B cell (primary cell): ENCODE measurements around the gene SSU72. TPM values are rescaled to one million over a fixed set of nuclear protein-coding genes. Genes with fewer than 3 reads are reported as not detected.

ENCODE experiments used
- ATAC-seq: fragments of 200-7000 bp; cut with Tn5 transposase; one replicate; pipeline ENCODE4 v1.10.0; 2021; ENCODE audit warnings: low read depth, mild to moderate bottlenecking, moderate number of reproducible peaks, moderate library complexity
- CTCF ChIA-PET: fragments of 350-600 bp; sonication (Branson Sonifier 250); formaldehyde crosslinking; loops from one replicate; lab custom pipeline; 2021; ENCODE audit warnings: antibody characterized with exemption, inconsistent platforms; lab: Charles Lee
- POLR2A ChIA-PET: fragments of 350-600 bp; sonication (Branson Sonifier 250); formaldehyde crosslinking; loops from one replicate; lab custom pipeline; 2021; ENCODE audit warnings: antibody characterized with exemption; lab: Charles Lee
- DNase-seq: peaks from one replicate; pipeline ENCODE4 v3.0.0; 2013
- H2AFZ ChIP-seq: 2 replicates; pipeline ENCODE4 v1.6.1; 2012; ENCODE audit warnings: mild to moderate bottlenecking, low read depth, low read length; ENCODE audit not compliant: insufficient read depth, poor library complexity, severe bottlenecking
- H3K27ac ChIP-seq, 2 donors: 1 replicate in 1 of 2; 2 replicates in 1 of 2; pipeline ENCODE4 v1.5.1; 2012 to 2013; ENCODE audit warnings: low read length in 2 of 2, mild to moderate bottlenecking in 2 of 2, moderate library complexity in 1 of 2
- H3K27me3 ChIP-seq, 4 experiments: fragments of 200-600 bp in 1 of 4; sonication (generic) in 1 of 4; replicated peaks in 1 of 4; 1 replicate in 2 of 4; 2 replicates in 2 of 4; pipeline versions ENCODE4 v1.6.1 to v1.7.0; 2013 to 2016; ENCODE audit warnings: low read length in 3 of 4, mild to moderate bottlenecking in 2 of 4, mixed read lengths in 1 of 4, moderate library complexity in 1 of 4; ENCODE audit not compliant: insufficient read depth in 4 of 4, control insufficient read depth in 3 of 4; ENCODE audit errors: control extremely low read depth in 1 of 4
- H3K36me3 ChIP-seq, 2 experiments: replicated peaks in 1 of 2; 1 replicate in 1 of 2; 2 replicates in 1 of 2; pipeline versions ENCODE4 v1.6.1 to v1.7.1; 2013; ENCODE audit warnings: low read length in 1 of 2; ENCODE audit not compliant: insufficient read depth in 2 of 2, control insufficient read depth in 1 of 2; ENCODE audit errors: control extremely low read depth in 1 of 2, extremely low read depth in 1 of 2
- H3K4me1 ChIP-seq, 2 donors: fragments of 200-600 bp in 1 of 2; sonication (generic) in 1 of 2; 1 replicate in 1 of 2; 2 replicates in 1 of 2; pipeline versions ENCODE4 v1.5.1 to v1.6.1; 2013 to 2017; ENCODE audit warnings: low read length in 2 of 2; ENCODE audit not compliant: control insufficient read depth in 2 of 2, insufficient read depth in 2 of 2
- H3K4me2 ChIP-seq: replicated peaks from 2 replicates; pipeline ENCODE3; 2012; ENCODE audit warnings: mild to moderate bottlenecking, low read depth, low read length; ENCODE audit not compliant: poor library complexity, severe bottlenecking
- H3K4me3 ChIP-seq, 5 experiments: fragments of 200-600 bp in 1 of 5; sonication (generic) in 1 of 5; 1 replicate in 3 of 5; 2 replicates in 2 of 5; pipeline versions ENCODE4 v1.5.1 to v1.7.0; 2011 to 2016; ENCODE audit warnings: low read length in 4 of 5, mild to moderate bottlenecking in 4 of 5, low read depth in 2 of 5, control low read depth in 1 of 5, moderate library complexity in 1 of 5; ENCODE audit not compliant: insufficient read depth in 1 of 5; ENCODE audit errors: control extremely low read depth in 1 of 5, extremely low read depth in 1 of 5
- H3K79me2 ChIP-seq: fragments of 200-600 bp; sonication (generic); one replicate; pipeline ENCODE4 v1.6.0; 2016; ENCODE audit warnings: low read length; ENCODE audit not compliant: control insufficient read depth, insufficient read depth
- H3K9ac ChIP-seq: fragments of 200-600 bp; sonication (generic); 2 replicates; pipeline ENCODE4 v1.6.1; 2017; ENCODE audit warnings: mild to moderate bottlenecking, low read length, moderate library complexity
- H3K9me3 ChIP-seq, 3 donors: one replicate each; pipeline versions ENCODE4 v1.6.1 to v1.7.1; 2013; ENCODE audit warnings: low read length in 2 of 3; ENCODE audit not compliant: control insufficient read depth in 2 of 3, insufficient read depth in 1 of 3; ENCODE audit errors: control extremely low read depth in 1 of 3
- H4K20me1 ChIP-seq: 2 replicates; pipeline ENCODE4 v1.6.0; 2012; ENCODE audit warnings: mild to moderate bottlenecking, low read length; ENCODE audit not compliant: insufficient read depth, control insufficient read depth, poor library complexity, severe bottlenecking
- H3K27ac Mint-ChIP-seq: one replicate; pipeline ENCODE4 v1.8.0; 2021; ENCODE audit warnings: mixed read lengths
- H3K27me3 Mint-ChIP-seq: one replicate; pipeline ENCODE4 v1.8.0; 2021; ENCODE audit warnings: mixed read lengths
- H3K4me1 Mint-ChIP-seq: one replicate; pipeline ENCODE4 v1.8.0; 2021; ENCODE audit warnings: mixed read lengths
- H3K4me3 Mint-ChIP-seq: one replicate; pipeline ENCODE4 v1.8.0; 2021; ENCODE audit warnings: mixed read lengths
- H3K9me3 Mint-ChIP-seq: one replicate; pipeline ENCODE4 v1.8.0; 2022; ENCODE audit warnings: mixed read lengths; ENCODE audit not compliant: insufficient read depth
- EZH2 ChIP-seq: IDR thresholded peaks from 2 replicates; pipeline ENCODE4 v1.6.1; 2012; ENCODE audit warnings: borderline replicate concordance, low read depth, mild to moderate bottlenecking, moderate library complexity, low read length; ENCODE audit not compliant: insufficient read depth, poor library complexity, severe bottlenecking
- WGBS: methylation state at CpG from one replicate; pipeline ENCODE4 v1.1.5; 2013; ENCODE audit warnings: missing lambda C conversion rate; ENCODE audit not compliant: insufficient coverage; 5-methylcytosine and 5-hydroxymethylcytosine counted together
- intact Hi-C: fragments of 100-400 bp; cut with micrococcal nuclease; formaldehyde crosslinking; loops from one replicate; pipeline ENCODE4 v1.10.0; 2022
- polyA plus RNA-seq: library from polyadenylated mRNA; depleted of rRNA; stranded (reverse); fragments of >200 nt; gene quantifications from 2 replicates; pipeline ENCODE4 v1.2.3, GENCODE V29; 2012
- total RNA-seq, 2 donors: library from RNA; stranded (reverse); fragments of 120-200 nt in 1 of 2; gene quantifications; 1 replicate in 1 of 2; 2 replicates in 1 of 2; pipeline versions ENCODE4 v1.2.3 to v1.2.4, GENCODE V29; 2013 to 2022
- TF ChIP-seq, protein P1 (sequence below): fragments of 200-600 bp; IDR thresholded peaks from one replicate; pipeline ENCODE4 v1.8.0; 2022; ENCODE audit warnings: antibody characterized with exemption, mild to moderate bottlenecking

Gene SSU72
- total and polyA plus RNA-seq, 2 donors (not counting 1 experiment from before 2014, with no cell fraction given) = 86.8 to 112 TPM

DNA sequence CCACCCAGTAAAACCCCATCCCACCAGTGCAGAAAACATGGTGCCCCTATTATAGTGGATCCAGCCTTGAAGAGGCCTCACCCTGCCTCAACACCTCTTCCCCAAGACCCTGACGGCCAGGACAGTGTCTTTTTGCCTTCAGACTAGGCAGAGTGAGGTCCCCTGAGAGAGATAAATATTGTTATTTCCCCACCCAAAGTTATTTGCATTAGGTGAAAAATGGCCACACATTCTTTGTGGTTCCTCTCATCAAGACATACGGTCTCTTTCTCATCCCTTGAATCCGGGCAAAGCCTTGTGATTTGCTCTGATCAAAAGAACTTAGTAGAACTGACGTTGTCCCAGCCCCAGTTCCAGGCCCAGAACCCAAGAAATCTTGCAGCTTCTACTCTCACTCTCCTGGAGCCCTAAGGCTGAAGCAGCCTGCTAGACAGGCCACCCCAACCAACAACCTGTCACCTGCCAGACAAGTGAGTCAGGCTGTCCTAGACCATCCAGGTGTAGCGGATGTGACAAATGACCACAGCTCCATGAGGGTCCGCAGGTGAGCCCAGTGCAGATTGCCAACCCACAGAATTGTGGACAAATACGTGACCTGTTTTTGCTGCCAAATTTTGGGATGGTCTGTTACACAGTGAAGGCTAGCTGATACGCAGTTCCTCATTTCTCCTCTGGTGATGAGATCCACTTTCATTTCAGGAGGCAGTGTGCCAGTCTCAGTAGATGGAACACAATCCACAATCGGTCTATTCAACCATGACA lies 8.1 kb upstream of the SSU72 start:
- 83% methylated on average over 8 of the region's 9 CpGs for WGBS
- intact Hi-C loops = no loop called here
- Histone ChIP-seq H3K36me3 (no peaks in the 10 kb centered on the region), H3K4me3 (no peak overlapping the region), H3K27me3 (peaks cover 0 to 17% (median 3%) of the 10 kb centered on the region in 4 experiments), H4K20me1 (no peaks in the 10 kb centered on the region), H3K79me2 (no peaks in the 10 kb centered on the region), H3K4me1 (no peaks in the 10 kb centered on the region), H3K27ac (no peak overlapping the region), H3K9me3 (no peaks in the 10 kb centered on the region), H3K4me2 (no peak overlapping the region), H3K9ac (no peak overlapping the region), H2AFZ (no peak overlapping the region)
- CTCF ChIA-PET = no interaction called here
- POLR2A ChIA-PET = no interaction called here
- Mint-ChIP-seq H3K4me3 (no peak overlapping the region), H3K9me3 (no peaks in the 10 kb centered on the region), H3K4me1 (no peaks in the 10 kb centered on the region), H3K27ac (no peak overlapping the region), H3K27me3 (peaks cover 16% of the 10 kb centered on the region)
- DNase-seq (no peak), ATAC-seq (no peak)
- TF ChIP-seq EZH2 = no peak

DNA sequence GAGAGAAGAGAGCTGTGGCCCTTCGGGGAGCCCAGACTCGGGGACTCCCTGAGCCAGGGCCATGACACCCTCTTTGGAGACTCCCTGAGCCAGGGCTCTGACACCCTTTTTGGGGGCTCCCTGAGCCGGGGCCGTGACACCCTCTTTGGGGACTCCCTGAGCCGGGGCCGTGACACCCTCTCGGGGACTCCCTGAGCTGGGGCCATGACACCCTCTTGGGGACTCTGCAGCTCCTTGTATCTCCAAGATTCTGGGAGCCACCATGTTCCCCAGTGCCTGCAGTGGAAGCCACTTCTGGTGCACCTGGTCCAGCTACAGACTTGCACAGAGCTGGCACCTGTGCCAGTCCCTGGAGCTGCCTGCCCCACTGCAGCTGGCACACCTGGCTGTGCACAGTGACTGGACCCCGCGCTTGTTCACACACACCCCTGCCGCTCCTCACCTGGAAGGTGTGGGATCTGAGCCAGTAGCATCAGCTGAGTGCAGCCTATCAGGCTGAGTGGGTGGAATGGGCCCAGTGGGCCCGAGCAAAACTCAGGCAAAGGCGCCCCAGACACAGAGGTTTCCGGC lies 3.8 kb upstream of the SSU72 start:
- ATAC-seq (no peak), DNase-seq (no peak)
- Histone ChIP-seq H3K79me2 (peaks cover 27% of the 10 kb centered on the region), H2AFZ (no peak overlapping the region), H3K9me3 (no peaks in the 10 kb centered on the region), H3K4me3 (no peak overlapping the region), H3K4me2 (no peak overlapping the region), H3K27me3 (peaks cover 0 to 8% (median 1%) of the 10 kb centered on the region in 4 experiments), H3K9ac (no peak overlapping the region), H3K36me3 (no peaks in the 10 kb centered on the region), H3K27ac (no peak overlapping the region), H4K20me1 (no peaks in the 10 kb centered on the region), H3K4me1 (peaks cover 8 to 15% of the 10 kb centered on the region in 2 donors)
- TF ChIP-seq, protein P1, sequence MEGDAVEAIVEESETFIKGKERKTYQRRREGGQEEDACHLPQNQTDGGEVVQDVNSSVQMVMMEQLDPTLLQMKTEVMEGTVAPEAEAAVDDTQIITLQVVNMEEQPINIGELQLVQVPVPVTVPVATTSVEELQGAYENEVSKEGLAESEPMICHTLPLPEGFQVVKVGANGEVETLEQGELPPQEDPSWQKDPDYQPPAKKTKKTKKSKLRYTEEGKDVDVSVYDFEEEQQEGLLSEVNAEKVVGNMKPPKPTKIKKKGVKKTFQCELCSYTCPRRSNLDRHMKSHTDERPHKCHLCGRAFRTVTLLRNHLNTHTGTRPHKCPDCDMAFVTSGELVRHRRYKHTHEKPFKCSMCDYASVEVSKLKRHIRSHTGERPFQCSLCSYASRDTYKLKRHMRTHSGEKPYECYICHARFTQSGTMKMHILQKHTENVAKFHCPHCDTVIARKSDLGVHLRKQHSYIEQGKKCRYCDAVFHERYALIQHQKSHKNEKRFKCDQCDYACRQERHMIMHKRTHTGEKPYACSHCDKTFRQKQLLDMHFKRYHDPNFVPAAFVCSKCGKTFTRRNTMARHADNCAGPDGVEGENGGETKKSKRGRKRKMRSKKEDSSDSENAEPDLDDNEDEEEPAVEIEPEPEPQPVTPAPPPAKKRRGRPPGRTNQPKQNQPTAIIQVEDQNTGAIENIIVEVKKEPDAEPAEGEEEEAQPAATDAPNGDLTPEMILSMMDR = no peak
- no peak for TF ChIP-seq EZH2
- no peaks in the 10 kb centered on the region for H3K9me3 Mint-ChIP-seq
- ChIA-PET CTCF (no interaction called here), POLR2A (no interaction called here)
- peaks cover 12% of the 10 kb centered on the region for H3K27me3 Mint-ChIP-seq
- WGBS = 89% methylated on average over 13 of the region's 13 CpGs
- no peak overlapping the region for H3K27ac Mint-ChIP-seq
- intact Hi-C loops = loop anchor here (10.0 kb wide), 1 partner anchor 76 kb away; the partner anchor contains the start of gene CDK11B
- no peak overlapping the region for H3K4me3 Mint-ChIP-seq
- H3K4me1 Mint-ChIP-seq = peaks cover 15% of the 10 kb centered on the region
